Lower leg skin (tissue), 4 donors: ENCODE measurements around the gene SPATA32. TPM values are rescaled to one million over a fixed set of nuclear protein-coding genes. Genes with fewer than 3 reads are reported as not detected.
"Not testable (repeated sequence)": the region's sequence is repeated elsewhere in the genome, so short reads cannot be mapped to it uniquely, and the experiment has no call there.

ENCODE experiments used
- DNase-seq, 2 donors: peaks; one replicate each; pipeline ENCODE4 v3.0.0-alpha.2; 2019; ENCODE audit warnings: low spot score in 2 of 2
- H3K4me3 ChIP-seq: fragments of 200-600 bp; sonication (generic); 2 replicates; pipeline ENCODE4 v1.5.1; 2017; ENCODE audit warnings: mild to moderate bottlenecking, low read depth; ENCODE audit not compliant: poor library complexity, severe bottlenecking
- CTCF ChIP-seq, 3 donors: fragments of 450-650 bp; IDR thresholded peaks; one replicate each; pipeline ENCODE4 v1.5.1; 2016; ENCODE audit warnings: antibody characterized with exemption in 3 of 3, mild to moderate bottlenecking in 3 of 3, moderate library complexity in 2 of 3
- POLR2A ChIP-seq, 2 donors: fragments of 450-650 bp; IDR thresholded peaks; one replicate each; pipeline ENCODE4 v1.6.1; 2016 to 2017; ENCODE audit warnings: antibody characterized with exemption in 2 of 2, mild to moderate bottlenecking in 1 of 2, moderate library complexity in 1 of 2
- WGBS, 2 donors: methylation state at CpG; one replicate each; pipeline ENCODE4 v1.1.5; 2018; 5-methylcytosine and 5-hydroxymethylcytosine counted together
- intact Hi-C: fragments of 100-400 bp; cut with DNase I; formaldehyde crosslinking; loops from one replicate; pipeline ENCODE4 v1.15.0; 2023; ENCODE audit warnings: low total_unique reads
- total RNA-seq, 4 donors: library from RNA; depleted of rRNA; stranded (reverse); fragments of >200 nt; gene quantifications; one replicate each; pipeline ENCODE4 v1.1.0, GENCODE V29; 2016

Gene SPATA32
- total RNA-seq, 4 donors from 2014 or later = not detected

- H3K4me3 ChIP-seq = no peak overlapping the region
- TF ChIP-seq CTCF (IDR thresholded peaks at IDR 0.05) (no peak), POLR2A (IDR thresholded peaks at IDR 0.05) (no peak)
- DNase-seq = no peak
- 29 to 36% methylated on average over 10 of the region's 10 CpGs for WGBS, 2 donors
- intact Hi-C loops = no loop called here
Observed at GRCh38 chr17:45302649-45303173, 40.8 kb upstream of the SPATA32 start.

GRCh38 chr17:45302220-45302619, 40.3 kb upstream of the SPATA32 start:
- H3K4me3 ChIP-seq, DNase-seq, intact Hi-C loops: not testable (repeated sequence)
- 48 to 53% methylated on average over 9 of the region's 9 CpGs for WGBS, 2 donors

GRCh38 chr17:45301674-45302073, 39.8 kb upstream of the SPATA32 start:
- H3K4me3 ChIP-seq = no peak overlapping the region
- WGBS, 2 donors = 89 to 90% methylated on average over 4 of the region's 4 CpGs
- TF ChIP-seq CTCF (IDR thresholded peaks at IDR 0.05) (no peak), POLR2A (IDR thresholded peaks at IDR 0.05) (no peak)
- no peak for DNase-seq
- intact Hi-C loops = no loop called here

GRCh38 chr17:45300060-45300751, 38.3 kb upstream of the SPATA32 start:
- TF ChIP-seq POLR2A (IDR thresholded peaks at IDR 0.05) (no peak), CTCF (IDR thresholded peaks at IDR 0.05) (no peak)
- intact Hi-C loops = no loop called here
- no peak overlapping the region for H3K4me3 ChIP-seq
- 91 to 93% methylated on average over 7 of the region's 7 CpGs for WGBS, 2 donors
- no peak for DNase-seq

- 50 to 51% methylated on average over 2 of the region's 2 CpGs for WGBS, 2 donors
- intact Hi-C loops = no loop called here
- no peak for DNase-seq
- H3K4me3 ChIP-seq = no peak overlapping the region
- no peak for TF ChIP-seq POLR2A (IDR thresholded peaks at IDR 0.05)
- no peak for TF ChIP-seq CTCF (IDR thresholded peaks at IDR 0.05)
Observed at GRCh38 chr17:45299361-45299760, 37.5 kb upstream of the SPATA32 start.

- WGBS, 2 donors = 62 to 66% methylated on average over 8 of the region's 8 CpGs
- intact Hi-C loops = no loop called here
- no peak for DNase-seq
- no peak for TF ChIP-seq CTCF (IDR thresholded peaks at IDR 0.05)
- no peak overlapping the region for H3K4me3 ChIP-seq
Observed at GRCh38 chr17:45298546-45299285, 36.8 kb upstream of the SPATA32 start.
